Suppressor macrophage (primary cell): ENCODE results near the gene KIAA1549.
"Not testable (repeated sequence)": the region's sequence is repeated elsewhere in the genome, so short reads cannot be mapped to it uniquely, and the experiment has no call there.

Experiments
- DNase-seq, 4 experiments: peaks; one replicate each; pipeline ENCODE4 v3.0.0-alpha.2; 2020 to 2022

The KIAA1549 gene

DNA sequence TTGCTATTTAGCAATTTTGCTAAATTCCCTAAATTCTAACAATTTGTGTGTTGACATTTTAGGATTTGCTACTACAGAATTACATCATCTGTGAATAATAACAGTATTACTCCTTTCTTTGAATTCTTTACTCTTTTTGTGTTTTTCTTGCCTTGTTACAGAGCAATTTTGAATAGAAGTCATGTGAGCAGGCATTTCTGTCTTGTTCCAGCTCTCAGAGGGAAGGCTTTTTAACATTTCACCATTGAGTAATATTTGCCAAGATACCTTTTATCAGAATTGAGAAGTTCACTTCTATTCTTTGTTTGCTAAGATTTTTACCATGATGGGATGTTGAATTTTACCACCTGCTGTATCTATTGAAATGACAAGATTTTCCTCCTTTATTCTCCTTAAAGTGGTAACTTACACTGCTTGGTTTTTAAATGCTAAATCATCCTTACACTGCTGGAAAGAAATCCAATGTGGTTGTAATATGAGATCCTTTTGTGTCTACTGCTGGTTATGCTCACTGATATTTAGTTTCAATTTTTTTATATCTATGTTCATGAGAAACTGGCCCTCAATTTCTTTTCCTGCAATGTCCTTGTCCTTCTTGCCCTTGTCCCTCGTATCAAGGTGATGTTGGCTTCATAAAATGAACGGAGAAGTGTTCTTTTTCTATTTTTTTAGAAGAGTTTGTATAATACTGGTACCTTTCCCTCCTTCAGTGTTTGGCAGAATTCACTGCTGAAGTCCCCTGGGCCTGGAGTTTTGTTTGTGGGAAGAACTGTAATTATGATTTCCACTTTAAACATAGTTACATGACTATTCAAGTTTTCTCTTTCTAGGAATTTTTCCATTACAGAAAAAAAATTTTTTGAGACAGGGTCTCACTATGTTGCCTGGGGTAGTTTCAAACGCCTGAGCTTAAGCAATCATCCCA lies 132.9 kb downstream of the KIAA1549 start:
- DNase-seq, result no peak

DNA sequence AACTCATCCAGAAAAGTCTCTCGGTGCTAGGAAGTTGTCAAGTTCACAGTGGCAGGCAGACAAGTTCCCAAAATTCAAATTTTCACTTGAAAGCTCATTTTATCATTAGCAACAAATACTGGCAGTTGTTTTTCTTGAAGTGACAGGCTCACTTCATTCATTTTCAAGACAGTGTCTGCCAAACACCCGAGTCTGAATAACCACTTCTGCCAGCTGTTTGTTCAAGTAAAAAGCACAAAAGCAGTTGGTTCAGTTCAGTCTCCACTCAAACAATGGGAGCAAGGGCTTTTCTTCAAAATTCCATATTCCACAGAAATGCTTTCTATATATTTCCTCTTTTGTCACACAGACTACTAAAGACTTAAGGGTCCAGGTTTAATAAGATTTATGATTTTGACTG lies 135.5 kb downstream of the KIAA1549 start:
- no peak for DNase-seq

DNA sequence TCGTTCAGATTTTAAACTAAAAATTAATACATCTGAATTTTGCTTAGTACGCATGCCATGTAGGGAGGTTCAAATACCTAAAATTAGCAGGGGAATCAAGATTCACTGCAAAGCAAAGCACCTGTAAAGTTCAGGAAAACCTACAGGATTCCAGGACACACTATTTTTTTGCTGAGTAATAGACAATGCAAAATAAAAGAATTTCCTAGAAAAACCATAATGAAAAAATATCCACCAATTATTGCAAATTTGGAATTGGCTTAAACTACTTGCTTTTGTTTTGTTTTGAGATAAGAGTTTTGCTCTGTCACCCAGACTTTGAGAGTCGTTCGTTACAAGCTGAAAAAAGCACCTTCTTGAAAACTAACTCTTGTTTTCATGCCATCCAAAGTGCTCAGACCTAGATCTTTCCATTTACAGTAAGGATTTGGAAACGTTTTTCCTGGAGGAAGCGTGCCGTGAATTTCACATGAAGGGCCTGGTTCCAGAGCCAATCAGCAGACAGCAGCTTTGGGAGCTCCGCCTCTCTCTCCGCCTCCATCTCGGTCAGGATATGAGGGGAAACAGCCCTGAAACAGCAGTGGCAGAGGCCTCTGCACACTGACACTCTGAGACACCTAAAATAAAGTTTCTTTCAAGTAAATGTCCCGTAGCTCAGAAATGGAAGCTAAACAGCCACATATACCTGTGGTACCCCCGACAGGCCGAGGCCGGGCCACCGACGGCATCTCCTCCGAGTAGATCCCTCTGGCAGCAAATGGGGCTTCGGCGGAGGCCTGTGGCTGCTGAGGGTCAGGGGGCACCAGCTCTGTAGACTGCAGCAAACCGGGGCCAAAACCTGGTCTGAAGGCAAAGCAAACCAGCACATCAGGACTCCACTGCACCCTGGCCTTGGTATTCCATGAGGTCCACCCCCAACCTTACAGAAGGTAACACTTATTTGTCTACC lies 137.3 kb downstream of the KIAA1549 start:
- no peak for DNase-seq

DNA sequence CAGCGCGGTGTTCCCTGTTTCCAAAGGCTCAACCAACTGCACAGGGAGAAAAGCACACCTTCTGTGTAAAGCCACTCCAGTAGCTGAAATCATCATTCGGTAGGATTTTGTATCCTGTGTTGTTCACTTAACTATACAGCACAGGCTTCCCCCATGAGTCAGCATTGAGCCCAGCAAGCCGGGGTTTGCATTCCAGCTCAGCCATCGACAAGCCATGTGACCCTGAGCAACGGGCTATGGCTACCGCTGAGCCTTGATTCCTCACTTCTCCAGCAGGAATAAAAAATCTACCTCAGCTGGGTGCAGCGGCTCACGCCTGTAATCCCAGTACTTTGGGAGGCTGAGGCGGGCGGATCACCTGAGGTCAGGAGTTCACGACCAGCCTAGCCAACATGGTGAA lies 139.1 kb downstream of the KIAA1549 start:
- peak; percentile 8 to 39 (median 29) for DNase-seq

DNA sequence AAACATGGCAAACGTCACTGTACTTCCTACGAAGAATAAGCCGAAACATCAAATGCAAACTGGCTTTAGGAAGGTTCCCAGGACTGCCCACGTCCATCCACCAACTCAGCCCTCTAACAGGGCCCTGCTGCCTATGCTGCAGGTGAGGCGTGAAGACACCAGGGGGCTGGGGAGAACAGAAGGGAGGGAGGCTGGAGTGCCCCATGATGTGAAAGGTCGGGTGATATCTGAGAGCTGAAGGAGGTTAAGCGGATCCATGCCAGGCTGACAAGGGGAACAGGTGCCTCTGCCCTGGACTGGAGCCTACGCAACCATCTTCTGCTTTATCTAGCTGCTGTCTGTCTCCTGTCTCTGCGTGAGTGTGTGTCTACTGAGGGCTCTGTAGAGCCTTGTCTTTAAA lies 143.0 kb downstream of the KIAA1549 start:
- no peak for DNase-seq

DNA sequence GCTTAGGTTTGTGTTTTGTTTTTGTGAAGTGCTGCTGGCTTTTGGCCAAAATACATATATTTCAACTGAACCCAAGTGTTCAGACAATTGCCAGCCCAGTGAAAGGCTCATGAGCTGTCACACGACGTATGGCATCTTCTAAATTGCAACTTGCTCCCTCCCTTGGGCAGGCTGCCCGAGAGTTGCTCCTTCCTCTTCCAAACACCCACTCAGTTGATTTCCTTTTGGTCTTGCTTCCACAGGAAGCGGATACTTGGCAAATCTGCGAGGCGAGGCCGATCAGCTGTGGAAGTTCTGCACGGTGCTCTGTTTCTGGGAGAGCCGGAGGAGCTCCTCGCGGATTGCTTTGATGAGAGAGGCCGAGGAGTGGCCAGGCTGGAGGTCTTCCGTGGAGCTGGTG lies 143.6 kb downstream of the KIAA1549 start:
- no peak for DNase-seq

DNA sequence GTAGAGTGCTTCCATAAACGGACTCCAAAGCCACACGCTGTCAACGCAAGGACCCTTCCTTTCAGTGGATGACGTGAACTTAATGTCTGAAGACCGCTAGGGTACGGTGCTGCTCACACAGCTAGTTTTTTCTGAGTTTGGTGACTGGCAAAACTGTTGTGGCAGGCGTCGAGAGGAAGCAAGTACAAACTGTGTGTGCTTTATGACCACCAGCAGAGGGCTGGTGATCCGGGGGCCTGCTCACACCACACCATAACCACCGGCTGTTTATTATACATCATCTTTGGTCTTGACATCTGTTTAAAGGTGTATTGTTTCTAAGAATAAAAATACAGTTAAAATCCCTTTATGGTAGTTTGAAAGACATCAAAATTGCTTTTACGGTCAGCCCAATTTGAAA lies 146.1 kb downstream of the KIAA1549 start:
- no peak for DNase-seq

DNA sequence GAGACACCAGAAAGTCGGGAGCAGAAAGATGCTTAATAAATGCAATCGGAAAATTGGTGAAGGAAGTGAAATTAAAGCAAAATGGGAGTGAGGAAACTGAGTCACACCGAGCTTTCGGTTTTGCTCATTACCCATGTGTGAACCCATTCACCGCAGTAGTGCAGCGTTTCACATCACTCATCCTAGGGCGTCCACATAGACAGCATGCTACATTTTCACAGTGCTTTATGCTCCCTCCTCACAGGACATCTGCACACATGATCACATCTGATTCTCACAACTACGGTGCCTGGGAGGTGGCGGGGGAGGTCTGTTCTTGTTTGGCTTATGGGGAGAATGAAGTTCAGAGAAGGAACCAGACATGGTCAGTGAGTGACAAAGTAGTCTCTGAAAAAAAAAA lies 146.6 kb downstream of the KIAA1549 start:
- no peak for DNase-seq

DNA sequence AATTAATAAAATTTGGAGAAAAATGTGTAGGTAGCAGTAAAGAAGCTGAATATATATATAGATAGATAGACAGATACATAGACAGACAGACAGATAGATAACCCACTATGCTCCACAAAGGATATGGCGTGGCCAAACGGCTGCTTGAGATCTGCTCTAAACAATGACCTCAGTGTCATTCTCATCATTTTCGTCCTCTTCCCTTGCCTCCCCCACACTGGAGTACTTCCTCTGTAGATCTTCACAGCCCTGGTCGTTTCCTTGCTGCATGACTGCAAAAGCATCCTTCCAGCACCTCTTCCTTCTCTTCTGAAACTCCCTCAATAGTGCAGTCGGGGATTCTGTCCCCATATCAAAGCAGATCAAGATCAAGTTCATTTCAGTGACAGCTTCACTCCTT lies 147.6 kb downstream of the KIAA1549 start:
- DNase-seq, result peak in 3 of 4 experiments; percentile 13 to 24 (median 15)

DNA sequence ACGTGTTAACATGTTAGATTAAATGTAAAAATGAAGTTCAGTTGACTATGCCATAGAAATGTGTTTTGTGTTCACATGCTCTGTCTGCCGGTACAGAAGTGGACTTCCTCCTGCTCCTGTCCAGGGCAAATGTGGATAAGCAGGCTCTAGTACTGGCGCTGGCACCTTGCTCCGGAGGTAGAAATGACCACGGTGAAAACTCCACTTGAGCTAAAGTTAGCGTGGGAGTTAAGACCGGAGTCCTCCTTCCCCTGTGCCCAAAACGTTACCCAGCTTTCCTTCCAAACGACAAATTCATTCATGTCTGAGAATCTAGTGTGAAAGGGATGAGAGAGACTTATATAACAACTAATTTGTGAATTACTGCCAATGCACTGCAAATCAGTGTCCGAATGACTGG lies 148.2 kb downstream of the KIAA1549 start:
- DNase-seq, result no peak

DNA sequence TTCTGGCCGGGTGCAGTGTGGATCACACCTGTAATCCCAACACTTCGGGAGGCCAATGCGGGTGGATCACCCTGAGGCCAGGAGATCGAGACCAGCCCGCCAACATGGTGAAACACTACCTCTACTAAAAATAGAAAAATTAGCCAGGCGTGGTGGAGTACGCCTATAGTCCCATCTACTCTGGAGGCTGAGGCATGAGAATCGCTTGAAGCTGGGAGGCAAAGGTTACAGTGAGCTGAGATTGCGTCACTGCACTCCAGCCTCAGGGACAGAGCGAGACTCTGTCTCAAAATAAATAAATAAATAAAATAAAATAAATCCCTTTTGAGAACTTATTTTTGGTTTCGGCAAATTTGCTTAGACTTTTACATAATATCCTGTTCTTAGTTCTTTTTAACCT lies 151.9 kb downstream of the KIAA1549 start:
- DNase-seq, result no peak

DNA sequence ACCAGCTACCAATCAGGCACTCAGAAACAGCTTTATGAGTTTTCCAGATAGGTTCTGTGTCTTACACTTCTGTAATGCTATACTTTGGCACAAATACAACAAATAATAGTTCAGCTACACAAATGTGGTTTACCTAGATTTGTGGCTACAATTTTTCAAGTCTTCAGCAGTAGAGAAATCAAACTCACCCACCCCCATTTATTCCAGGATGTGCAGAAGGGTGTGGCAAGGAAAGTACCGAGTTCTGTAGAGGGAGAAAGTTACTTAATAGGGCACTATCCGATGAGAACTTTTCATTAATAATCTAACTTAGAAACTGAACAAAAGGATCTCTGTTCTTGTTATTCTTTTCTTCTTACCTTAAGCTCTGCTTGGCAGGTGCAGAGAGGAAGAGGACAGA lies 152.9 kb downstream of the KIAA1549 start:
- no peak for DNase-seq

DNA sequence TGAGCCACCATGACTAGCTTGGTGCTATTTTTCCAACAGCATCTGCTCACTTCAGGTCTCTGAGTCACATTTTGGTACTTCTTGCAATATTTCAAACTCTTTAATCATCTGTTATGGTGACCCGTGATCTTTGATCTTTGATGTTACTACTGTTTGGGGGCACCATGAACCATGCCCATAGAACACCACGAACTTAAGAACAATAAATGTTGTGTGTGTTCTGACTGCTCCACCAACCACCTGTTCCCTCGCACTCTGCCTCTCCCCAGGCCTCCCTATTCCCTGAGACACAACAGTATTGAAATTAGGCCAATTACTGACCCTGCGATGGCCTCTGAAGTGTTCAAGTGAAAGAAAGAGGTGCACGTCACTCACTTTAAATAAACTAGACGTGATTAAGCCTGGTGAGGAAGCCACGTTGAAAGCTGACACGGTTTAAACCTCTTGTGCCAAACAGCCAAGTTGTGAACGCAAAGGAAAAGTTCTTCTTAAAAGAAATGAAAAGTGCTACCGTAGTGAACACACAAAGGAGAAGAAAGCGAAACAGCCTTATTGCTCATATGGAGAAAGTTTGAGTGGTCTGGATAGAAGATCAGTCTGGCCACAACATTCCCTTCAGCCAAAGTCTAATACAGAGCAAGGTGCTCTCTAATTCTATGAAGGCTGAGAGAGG lies 156.0 kb downstream of the KIAA1549 start:
- DNase-seq, result no peak

DNA sequence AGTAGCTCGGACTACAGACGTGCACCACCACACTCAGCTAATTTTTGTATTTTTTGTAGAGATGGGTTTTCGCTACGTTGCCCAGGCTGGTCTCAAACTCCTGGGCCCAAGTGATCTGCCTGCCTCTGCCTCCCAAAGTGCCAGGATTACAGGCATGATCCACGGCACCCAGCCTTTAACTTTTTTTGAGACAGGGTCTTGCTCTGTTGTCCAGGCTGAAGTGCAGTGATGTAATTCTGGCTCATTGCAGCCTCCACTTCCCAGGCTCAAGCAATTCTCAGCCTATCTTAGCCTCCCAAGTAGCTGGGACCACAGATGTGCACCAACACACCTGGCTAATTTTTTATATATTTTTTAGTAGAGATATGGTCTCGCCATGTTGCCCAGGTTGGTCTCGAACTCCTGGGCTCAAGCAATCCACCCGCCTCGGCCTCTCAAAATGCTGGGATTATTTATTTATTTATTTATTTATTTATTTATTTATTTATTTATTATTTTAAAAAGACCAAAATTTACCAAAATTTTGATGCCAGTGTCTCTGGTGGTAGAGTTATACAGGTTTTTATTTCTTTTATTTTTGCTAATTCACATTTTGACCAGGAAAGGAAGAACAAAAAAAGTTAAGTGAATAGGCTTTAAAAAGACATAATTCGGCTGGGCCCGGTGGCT lies 158.2 kb downstream of the KIAA1549 start:
- no peak for DNase-seq

DNA sequence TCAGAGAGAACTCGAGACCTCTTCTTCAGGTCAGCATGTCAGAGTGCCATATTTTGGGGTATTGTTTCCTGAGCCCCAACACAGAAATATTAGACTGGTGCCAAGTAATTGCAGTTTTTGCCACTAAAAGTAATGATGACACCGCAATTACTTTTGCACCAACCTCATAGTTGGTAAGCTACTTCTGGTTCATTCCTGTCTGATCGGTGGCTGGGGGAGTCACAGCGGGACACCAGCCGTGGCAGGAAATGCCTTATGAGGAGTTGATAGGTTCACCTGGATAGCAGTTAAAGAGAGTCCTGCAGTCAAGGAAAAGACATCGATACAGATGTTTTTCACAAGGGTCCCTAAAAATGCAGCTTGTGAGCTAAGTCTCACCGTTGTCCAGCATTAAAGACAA lies 159.3 kb downstream of the KIAA1549 start:
- no peak for DNase-seq

DNA sequence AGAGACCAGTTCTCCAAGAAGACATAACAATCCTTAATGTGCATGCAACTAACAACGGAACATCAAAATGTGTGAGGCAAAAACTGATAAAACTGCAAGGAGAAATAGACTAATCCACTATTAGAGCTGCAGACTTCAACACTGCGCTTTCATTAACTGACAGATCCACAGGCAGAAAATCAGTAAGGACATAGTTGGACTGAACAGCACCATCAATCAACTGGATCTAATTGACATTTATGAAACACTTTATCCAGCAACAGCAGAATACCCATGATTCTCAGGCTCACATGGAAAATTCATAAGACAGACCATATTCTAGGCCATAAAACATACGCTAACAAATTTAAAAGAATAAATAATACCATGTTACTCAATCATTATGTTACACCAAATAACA lies 161.6 kb downstream of the KIAA1549 start:
- DNase-seq, result no peak

DNA sequence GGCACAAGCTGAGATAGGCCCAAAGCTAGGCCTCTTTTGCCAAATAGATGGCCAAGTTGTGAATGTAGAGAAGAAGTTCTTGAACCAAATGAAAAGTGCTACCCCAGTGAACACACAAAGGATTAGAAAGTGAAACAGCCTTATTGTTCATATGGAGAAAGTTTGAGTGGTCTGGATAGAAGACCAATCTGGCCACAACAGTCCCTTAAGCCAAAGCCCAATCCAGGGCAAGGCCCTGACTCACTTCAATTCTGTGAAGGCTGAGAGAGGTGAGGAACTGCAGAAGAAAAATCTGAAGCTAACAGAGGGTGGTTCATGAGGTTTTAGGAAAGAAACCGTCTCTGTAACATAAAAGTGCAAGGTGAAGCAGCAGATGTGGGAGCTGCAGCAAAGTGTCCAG lies 164.5 kb downstream of the KIAA1549 start:
- DNase-seq, result no peak

DNA sequence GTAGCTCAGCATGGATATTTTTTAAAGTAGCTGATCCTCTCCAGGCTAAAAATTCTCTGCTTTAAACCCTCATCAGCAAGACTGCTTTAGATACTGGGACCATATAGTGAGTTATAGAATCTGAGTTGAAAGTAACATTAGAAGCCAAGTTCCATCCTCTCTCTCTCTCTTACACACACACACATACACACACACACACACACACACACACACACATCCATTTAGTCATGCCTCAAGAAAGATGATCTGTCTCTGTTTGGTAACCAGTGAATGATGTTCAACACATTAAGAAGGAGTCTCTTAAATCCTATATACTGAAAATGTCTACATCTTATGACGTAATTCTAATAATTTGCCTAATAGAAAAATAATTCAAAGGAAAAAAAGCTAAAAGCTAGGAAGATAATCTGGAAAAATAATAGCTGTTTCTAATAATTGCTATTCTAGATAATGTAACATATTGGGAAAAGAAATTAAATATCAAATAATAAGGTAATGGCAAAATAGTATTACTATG lies 166.3 kb downstream of the KIAA1549 start:
- DNase-seq, result no peak

DNA sequence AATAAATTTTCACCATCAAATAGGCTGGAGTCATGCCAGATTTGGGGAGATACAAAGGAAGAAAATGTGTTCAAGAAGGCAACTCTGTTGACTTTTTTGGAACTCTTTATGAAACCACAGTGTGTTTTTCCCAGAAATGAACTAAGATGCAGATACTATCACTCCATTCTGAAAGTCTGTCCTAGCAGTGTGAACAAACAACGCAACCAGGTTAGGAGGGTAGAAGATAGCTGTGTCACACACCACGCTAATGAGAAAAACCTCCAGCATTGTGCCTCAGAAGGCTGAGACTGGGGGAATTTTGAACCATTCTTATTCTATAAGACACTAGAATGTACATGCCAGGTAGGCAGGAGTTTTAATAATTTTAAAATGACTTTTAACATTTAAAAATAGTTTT lies 167.2 kb downstream of the KIAA1549 start:
- DNase-seq, result no peak

DNA sequence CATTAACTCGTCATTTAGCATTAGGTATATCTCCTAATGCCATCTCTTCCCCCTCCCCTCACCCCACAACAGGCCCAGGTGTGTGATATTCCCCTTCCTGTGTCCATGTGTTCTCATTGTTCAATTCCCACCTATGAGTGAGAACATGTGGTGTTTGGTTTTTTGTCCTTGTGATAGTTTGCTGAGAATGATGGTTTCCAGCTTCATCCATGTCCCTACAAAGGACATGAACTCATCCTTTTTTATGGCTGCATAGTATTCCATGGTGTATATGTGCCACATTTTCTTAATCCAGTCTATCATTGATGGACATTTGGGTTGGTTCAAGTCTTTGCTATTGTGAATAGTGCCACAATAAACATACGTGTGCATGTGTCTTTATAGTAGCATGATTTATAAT lies 169.9 kb downstream of the KIAA1549 start:
- not testable (repeated sequence) for DNase-seq

DNA sequence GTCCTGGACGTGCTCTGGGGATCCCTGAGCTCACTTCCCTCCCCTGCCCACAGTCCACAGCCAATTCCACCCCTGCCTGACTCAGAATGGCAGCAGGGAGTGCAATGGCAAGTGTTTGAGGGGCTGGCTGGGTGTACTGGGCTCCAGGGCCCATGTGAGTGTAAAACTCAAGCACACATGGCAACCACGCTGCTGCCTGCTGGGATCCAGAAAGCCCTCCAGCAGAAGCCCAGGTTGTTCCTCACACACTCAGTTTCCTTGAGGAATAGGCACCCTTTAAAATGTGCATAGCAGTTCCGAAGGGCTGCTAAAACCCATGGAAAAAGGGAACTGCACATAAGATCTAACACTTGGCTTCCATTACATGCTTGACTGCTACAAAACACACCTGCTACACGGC lies 171.8 kb downstream of the KIAA1549 start:
- DNase-seq, result no peak

DNA sequence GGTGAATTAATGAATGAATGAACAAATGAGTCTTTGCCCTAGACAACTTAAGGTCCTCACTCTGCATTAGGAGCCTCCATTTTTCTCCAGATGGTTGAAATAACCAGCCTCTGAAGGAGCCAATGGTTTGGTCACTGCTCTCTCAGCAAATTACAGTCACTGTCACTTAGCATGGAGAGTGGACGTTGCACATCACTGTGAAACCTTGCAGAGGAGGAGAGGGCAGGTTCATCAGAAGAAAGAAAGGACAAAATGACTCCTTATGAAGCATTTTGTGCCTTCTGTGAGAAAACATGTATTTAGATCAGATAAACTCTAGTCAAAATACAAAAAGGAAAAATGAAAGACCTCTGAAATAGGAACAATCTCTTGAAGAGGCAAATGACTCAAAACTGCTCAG lies 176.6 kb downstream of the KIAA1549 start:
- no peak for DNase-seq
